Inferior parietal cortex (tissue), 1 donor: ENCODE data around the gene MOB3B.

Experiments used
- DNase-seq: peaks from one replicate; pipeline ENCODE4 v3.0.0-alpha.2; 2016; ENCODE audit errors: extremely low spot score

Gene MOB3B

DNA sequence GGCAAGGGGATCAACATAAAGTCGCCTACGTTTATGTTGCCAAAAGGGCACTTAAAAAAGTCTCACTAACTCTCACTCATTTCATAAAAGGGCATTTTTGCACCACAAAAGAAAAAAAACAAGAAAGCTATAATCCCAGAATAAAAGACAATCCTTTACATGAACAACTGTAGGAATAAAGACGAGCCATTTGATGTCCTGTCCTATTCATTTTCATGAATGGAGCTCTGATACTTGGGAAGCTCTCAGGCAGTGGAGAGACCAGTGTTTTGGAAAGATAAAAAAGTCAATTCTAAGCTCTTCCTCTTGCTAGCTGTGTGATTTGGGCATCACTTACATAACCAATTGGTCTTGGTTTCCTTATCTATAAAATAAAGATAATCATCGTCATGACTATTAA, 137.2 kb downstream of the MOB3B start:
- no peak for DNase-seq

DNA sequence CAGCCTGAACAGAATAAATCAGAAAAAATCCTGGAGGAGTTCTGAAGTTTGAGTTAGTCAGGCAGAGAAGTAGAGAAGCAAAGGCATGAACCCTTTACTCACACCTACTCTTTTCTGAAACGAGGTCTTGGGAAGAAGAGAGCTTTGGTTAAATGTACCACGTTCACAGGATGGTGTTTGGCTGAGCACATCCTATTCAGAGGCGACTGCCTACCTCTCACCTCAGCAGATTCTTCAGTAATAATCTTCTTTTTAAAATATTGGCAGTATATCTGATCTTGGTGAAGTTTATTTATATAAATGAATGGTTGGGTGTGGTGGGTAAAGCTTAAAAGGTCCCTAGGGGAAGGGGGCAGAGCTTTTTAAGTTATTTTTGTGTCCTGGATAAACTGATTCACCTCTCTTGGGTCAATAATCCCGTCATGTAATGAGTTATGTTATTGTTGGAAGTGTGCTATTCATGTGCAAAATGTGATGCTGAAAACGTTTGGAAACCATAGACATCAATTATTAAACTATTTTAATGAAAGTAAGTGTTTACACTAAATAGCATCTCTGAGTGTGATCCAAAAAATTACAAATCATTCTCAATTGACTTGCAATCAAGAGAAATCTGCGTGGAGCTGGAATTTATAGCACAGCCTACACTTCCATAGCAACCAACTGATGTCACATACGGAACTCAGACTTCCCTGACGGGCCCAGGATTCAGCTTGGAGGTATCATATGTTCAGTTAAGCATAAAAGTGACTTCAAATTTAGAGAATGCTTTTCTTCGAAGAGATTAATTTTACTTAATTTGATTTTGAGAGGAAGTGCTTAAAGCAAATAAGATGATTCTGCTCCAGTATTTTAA, 138.3 kb downstream of the MOB3B start:
- no peak for DNase-seq

- DNase-seq: no peak
Measured at GRCh38 chr9:27388150-27388549, 141.5 kb downstream of the MOB3B start.

DNA sequence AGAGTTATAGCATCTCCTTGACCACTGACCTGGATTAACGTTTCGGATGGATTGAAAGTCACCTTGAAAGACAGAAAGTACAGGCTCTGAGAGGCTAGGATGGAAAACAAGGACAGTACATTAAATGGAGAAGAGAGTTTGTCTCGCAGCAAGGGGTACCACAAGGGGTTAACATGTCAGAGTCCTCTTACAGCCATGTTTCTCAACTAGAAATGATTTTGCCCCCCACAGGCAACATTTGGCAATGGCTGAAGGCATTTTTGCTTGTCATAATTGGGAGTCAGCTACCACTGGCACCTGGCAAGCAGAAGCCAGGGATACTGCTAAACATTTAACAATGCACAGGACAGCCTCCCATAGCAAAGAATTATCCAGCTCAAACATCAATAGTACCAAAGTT, 141.9 kb downstream of the MOB3B start:
- no peak for DNase-seq

DNA sequence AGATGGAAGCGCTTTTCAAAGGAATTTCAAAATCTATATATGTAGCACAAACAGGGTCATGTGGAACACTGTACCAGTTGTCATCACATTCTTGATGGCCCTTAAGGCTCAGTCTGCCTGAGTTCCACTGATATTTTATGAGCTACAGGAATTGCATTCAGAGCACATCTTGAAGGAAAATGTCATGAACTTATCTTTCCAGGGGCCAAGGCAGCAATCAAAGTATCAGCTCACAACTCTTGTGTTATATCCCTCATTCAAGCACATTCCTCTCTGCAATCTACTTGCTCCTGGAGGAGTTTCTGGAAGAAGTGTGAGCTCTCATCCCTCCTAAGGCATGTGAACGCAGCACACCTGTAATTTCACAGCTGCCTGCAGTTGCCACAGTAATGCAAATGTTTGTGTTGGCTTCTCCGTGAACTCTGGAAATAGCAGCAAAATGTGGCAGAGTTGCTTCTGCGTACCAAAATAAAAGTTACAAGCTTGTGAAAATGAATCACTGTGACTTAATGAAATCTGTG, 143.0 kb downstream of the MOB3B start:
- no peak for DNase-seq

DNA sequence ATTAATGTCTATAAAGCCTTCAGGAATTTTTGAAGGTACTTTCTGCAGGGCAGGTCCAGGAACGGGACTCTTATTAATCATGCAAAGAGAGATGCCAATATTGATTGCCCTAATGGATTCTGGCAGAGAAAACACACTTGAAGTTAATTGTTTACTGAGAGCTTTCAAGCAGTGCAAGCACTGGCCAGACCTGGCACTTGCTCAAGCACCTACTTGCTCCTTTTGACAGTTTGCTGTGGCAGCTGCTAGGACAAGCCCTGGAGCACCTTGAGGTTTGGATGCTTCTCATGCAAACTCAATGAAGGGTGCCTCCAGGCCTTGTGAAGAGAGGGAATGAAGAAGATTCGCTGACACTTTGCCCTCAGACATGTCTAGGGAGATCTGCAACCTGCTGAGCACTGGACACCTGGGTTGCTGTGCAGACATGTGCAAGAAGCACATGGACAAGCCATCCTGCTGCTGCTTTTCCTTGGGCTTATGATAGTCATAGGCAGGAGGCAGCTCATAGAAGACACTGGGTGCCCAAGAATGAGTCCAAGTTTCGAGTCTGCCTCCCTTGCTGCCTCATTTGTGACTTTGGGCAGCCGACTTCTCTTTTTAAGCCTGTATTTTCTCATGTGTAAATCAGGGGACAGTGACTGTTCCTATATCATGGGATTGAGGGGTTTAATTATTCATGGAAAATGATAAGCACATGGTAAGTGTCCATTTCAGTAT, 143.8 kb downstream of the MOB3B start:
- no peak for DNase-seq

- no peak for DNase-seq
Measured at GRCh38 chr9:27384262-27385014, 145.2 kb downstream of the MOB3B start.

GRCh38 chr9:27383524-27383923, 146.1 kb downstream of the MOB3B start:
- DNase-seq: no peak

- DNase-seq: no peak
Measured at GRCh38 chr9:27382975-27383374, 146.6 kb downstream of the MOB3B start.

GRCh38 chr9:27382308-27382707, 147.3 kb downstream of the MOB3B start:
- no peak for DNase-seq

- DNase-seq: no peak
Measured at GRCh38 chr9:27379311-27380251, 150.0 kb downstream of the MOB3B start.

DNA sequence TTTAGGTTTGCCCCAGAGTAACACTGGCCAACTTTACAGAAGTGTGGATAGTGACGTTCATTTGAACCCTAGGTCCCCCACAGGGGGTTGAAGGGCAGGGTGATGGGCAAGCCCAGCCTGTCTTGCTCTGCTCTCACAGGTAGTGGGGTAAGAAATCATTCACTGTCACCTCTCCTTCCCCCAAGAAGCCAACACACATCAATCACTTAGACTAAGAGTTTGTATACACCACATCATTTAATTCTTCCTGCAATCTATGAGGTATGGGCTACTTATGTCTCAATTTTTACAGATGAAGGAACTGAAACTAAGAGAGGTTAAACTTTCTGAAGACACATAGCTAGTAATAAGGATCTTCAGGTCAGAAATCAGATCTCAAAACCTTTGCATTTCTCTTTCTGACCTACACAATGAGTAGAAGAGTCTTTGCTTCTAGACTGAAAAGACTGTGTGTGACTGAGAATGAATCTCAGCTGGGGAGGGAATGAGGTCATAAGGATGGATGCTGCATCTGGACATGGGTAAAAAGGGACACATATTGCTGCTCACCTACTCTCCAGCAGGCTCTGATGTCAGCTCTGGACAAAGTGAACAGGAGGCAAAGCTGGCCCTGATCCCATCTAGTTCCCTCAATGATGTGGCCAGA, 151.7 kb downstream of the MOB3B start:
- DNase-seq: no peak

DNA sequence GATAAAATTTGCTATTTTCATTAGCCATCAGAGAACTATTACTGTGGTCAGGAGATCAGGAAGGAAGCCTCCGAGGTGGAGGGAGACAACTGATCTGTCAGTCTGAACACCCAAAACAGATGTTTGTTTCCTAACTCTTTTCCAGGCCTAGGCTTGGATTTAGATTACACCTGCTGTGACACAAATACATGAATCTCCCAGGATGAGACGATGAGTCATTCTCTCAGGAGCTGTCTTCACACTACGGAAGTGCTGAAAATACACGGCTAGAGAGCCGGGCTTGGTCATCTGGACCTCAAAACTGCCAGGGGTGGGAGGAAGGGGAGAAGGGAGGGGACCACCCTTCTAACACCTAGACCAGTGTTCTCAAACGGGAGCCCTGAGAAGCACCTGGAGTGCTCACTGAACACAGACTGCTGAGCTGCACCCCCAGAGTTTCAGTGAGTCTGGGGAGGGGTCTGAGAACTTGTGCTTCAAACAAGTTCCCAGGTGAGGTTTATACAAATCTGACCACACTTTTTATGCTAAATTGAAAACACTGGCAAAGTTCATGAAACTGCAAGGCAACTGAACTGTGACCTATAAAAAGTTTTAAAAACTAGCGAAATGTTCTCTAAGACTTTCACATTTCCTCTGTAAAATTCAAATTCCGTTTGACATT, 152.3 kb downstream of the MOB3B start:
- no peak for DNase-seq

- DNase-seq: no peak
Measured at GRCh38 chr9:27373851-27374250, 155.8 kb downstream of the MOB3B start.

DNA sequence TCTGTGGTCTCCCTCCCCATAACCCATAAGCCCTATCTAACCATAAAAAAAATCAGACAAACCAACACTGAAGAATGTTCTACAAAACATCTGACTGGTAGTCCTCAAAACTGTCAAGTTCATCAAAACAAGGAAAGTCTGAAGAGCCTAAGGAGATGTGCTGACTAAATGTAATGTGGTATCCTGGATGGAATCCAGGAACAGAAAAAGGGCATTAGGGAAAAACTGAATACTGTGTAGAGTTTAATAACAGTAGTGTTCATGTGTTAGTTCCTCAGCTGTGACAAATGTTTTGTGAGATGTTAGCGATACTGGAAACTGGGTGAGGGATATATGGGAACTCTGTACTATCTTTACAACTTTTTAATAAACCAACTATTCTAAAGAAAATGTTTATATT, 157.0 kb downstream of the MOB3B start:
- no peak for DNase-seq

DNA sequence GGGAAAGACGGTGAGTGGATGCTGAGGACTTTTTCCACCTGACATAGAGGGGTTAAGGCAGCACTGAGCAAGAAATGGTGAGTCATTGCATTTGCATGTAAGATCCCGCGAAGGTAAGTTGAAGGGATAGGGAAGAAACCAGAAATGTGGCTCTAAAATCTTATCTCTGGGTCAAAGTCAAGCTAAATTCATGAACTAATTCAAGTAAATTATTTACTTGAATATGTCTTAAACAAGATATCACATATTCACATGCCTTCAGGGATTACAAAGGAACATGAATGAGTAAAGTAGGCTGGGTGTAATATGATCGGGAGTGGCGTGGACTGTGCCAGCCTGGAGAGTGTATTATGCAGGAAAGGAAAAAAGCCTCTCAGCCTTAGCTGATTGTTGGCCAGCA, 158.2 kb downstream of the MOB3B start:
- no peak for DNase-seq

- DNase-seq: no peak
Measured at GRCh38 chr9:27369591-27369990, 160.0 kb downstream of the MOB3B start.

DNA sequence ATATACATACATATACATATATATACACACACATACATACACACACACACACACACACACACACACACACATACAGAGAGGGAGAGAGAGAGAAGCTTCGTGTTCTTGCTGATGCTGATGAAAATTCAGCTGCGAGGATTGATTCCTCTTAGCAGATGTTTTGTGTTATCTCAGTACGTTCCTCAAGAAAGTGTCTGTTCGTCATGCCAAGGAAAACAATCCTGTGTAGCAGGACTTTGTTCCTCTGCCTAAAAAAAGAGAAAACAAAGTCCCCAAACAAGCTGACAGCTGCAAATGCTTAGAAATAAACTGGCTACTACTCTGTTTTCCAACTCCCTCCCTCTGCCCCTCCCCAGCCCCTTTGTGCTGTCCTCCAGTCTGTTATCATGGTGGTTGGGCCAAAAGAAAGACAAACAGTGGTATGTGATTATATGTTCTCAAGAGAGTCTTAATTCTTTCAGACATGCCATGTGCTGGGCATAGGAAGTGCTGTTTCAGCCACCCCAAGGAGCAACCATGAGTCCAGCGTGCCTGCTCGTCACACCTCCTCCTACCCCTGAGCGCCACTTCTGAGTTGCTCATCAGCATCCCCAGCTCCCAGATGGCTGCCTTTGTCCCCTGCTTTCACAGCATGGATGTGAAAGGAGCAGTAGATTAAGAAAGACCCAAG, 161.2 kb downstream of the MOB3B start:
- peak; percentile 61 for DNase-seq

DNA sequence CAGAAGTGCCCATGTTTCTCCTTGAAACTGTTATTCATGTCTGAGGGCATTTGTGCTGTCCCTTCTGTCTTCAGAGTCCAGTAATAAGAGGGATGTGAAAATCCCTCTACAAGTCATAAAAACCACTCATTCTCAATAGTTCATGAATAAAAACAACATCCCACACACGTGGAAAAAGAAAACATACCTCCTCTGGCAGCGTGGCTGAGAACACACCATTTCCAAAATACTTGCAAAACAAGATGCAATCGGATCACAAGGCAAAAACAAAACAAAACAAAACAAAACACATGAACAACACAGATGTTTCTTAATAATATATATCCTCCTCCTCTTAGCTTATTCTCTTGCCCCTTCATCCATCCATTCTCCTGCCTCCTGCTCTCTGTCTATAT, 161.7 kb downstream of the MOB3B start:
- no peak for DNase-seq
